IPS-NIHi7 (cell line): Measurements from ENCODE around the gene KCNT2.
A peak's percentile ranks its signal among the peaks of the same experiment; 100 is the strongest.
"Not testable (repeated sequence)": the region's sequence is repeated elsewhere in the genome, so short reads cannot be mapped to it uniquely, and the experiment has no call there.

Source experiments
- DNase-seq: peaks from one replicate; pipeline ENCODE4 v3.0.0; 2012; ENCODE audit warnings: mixed read lengths; ENCODE audit errors: extremely low spot score

Gene KCNT2

GRCh38 chr1:196590959-196591358 lies 17.3 kb downstream of the KCNT2 start:
- DNase-seq = no peak

- peak; percentile 10 for DNase-seq
These were observed 18.1 kb downstream of the KCNT2 start for GRCh38 chr1:196590012-196590708.

- DNase-seq = no peak
These were observed 23.5 kb downstream of the KCNT2 start for GRCh38 chr1:196584696-196585095.

GRCh38 chr1:196577386-196577785 lies 30.9 kb downstream of the KCNT2 start:
- DNase-seq = peak; percentile 10

- DNase-seq = no peak
These were observed 35.0 kb downstream of the KCNT2 start for GRCh38 chr1:196573226-196573625.

GRCh38 chr1:196567238-196567637 lies 41.0 kb downstream of the KCNT2 start:
- no peak for DNase-seq

- no peak for DNase-seq
These were observed 44.5 kb downstream of the KCNT2 start for GRCh38 chr1:196563768-196564167.

GRCh38 chr1:196559314-196559713 lies 48.9 kb downstream of the KCNT2 start:
- no peak for DNase-seq

- no peak for DNase-seq
These were observed 49.8 kb downstream of the KCNT2 start for GRCh38 chr1:196558411-196558810.

- no peak for DNase-seq
These were observed 50.4 kb downstream of the KCNT2 start for GRCh38 chr1:196557797-196558196.

- DNase-seq = no peak
These were observed 57.5 kb downstream of the KCNT2 start for GRCh38 chr1:196550731-196551130.

- DNase-seq = no peak
These were observed 61.7 kb downstream of the KCNT2 start for GRCh38 chr1:196546272-196547111.

- DNase-seq = no peak
These were observed 63.0 kb downstream of the KCNT2 start for GRCh38 chr1:196545222-196545621.

- no peak for DNase-seq
These were observed 63.6 kb downstream of the KCNT2 start for GRCh38 chr1:196544617-196545016.

- no peak for DNase-seq
These were observed 64.4 kb downstream of the KCNT2 start for GRCh38 chr1:196543833-196544232.

- DNase-seq = no peak
These were observed 69.8 kb downstream of the KCNT2 start for GRCh38 chr1:196538473-196538872.

- DNase-seq = no peak
These were observed 72.5 kb downstream of the KCNT2 start for GRCh38 chr1:196535727-196536126.

- no peak for DNase-seq
These were observed 76.3 kb downstream of the KCNT2 start for GRCh38 chr1:196531737-196532524.

- no peak for DNase-seq
These were observed 80.3 kb downstream of the KCNT2 start for GRCh38 chr1:196527919-196528318.

GRCh38 chr1:196522574-196523345 lies 85.5 kb downstream of the KCNT2 start:
- not testable (repeated sequence) for DNase-seq

GRCh38 chr1:196517193-196517592 lies 91.0 kb downstream of the KCNT2 start:
- no peak for DNase-seq

GRCh38 chr1:196516373-196516772 lies 91.9 kb downstream of the KCNT2 start:
- peak; percentile 10 for DNase-seq
